NCI-H2029 treated with DMSO at 0.1 percent for 48 hours (cell line): ENCODE results near the gene USP40.

Experiments used
- DNase-seq: peaks from one replicate; lab custom pipeline; 2025; lab: John Stamatoyannopoulos, UW

Gene USP40

GRCh38 chr2:233443511-233444183, 122.9 kb downstream of the USP40 start:
- peak; percentile 45 for DNase-seq

GRCh38 chr2:233442028-233442310, 124.6 kb downstream of the USP40 start:
- no peak for DNase-seq

DNA sequence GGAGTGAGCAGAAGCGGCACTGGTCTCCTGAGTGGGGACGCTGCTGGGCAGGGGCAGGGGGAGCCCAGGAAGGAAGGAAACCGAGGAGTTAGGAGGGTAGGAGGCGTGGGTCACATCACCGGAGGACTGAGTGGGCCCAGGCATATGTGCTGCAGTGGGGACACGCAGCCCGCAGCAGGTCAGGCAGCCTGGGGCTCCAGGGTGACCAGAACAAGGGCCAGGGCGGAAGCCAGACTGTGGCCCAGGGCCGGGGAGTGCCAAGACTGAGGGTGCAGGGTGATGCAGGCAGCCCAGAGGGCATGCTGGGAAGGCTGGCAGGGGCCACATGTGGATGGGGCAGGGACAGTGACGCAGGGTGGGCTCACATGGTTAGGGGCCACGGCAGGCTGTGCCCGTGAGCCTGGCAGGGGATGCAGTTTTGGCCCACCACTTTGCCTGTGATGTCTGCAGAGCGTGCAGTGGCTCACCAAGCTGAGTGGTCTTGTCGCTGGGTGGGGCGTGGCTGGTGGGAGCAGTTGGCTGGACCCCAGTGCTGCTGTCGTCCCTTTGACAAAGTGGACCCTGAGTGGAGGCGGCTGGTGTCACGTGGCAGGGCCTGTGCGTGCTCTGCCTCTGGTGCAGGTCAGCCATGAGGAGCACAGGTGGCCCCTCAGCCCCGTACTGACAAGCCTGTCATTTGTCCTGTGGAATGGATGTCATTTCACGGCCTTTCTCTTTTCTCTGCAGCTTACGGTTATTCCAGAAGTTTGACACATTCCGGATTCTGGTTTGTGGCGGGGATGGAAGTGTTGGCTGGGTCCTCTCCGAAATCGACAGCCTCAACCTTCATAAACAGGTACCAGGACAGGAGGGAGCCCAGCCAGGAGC, 125.2 kb downstream of the USP40 start:
- DNase-seq, result no peak

DNA sequence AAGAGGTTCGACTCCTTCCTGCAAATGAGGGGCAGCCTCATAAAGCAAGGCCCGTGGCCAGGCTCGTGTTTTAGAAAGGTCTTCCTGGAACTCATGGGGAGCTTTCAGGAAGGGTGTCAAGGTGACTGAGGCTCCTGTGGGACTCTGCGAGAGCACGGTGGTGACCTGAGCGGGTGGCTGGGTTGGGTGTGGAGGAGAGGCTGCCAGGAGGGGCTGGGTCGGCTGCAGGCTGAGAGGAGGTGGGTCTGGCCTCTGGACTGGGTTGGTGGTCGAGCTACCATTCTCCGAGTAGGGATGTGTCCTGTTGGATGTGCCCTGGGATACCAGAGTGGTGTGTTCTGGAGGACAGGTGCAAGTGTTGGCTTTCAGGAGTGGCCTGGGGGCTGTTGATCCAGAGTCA, 125.9 kb downstream of the USP40 start:
- DNase-seq, result no peak

DNA sequence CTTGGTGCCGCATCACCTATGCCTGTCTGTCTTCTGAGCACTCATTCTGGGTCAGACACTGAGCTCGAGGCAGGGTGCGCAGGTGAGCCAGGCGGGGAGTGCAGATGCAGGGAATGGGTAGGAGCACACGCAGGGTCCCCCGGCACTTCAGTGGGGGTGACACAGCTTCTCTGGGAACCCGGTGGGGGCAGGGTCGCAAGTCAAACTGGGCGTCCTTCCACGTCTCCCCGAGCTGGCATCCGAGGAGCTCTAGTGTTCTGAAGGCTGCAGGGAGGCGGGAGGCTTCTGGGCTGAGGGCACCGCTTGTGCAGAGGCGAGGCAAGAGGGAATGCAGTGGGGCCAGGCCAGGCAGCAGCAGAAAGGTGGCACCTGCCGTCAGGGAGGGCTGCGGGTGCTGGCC, 126.3 kb downstream of the USP40 start:
- DNase-seq, result no peak

DNA sequence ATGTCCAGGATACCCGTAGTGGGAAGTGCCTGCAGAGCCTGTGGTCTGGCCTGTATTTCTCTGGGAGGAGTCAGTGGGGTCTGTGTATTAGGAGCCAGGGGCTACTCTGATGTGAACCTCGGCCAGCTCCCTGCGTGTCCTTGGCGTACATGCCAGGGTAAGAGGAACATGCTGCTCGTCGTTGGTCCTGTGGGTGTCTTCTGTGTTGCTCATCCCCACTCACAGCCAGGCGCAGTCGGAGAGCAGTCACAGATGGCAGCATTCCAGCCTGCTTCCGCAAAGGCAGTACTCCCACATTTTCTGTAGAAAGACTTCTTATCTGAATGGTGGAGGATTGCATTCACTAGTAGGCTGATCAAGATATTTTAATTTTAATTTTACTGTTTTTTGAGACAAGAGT, 127.4 kb downstream of the USP40 start:
- no peak for DNase-seq

DNA sequence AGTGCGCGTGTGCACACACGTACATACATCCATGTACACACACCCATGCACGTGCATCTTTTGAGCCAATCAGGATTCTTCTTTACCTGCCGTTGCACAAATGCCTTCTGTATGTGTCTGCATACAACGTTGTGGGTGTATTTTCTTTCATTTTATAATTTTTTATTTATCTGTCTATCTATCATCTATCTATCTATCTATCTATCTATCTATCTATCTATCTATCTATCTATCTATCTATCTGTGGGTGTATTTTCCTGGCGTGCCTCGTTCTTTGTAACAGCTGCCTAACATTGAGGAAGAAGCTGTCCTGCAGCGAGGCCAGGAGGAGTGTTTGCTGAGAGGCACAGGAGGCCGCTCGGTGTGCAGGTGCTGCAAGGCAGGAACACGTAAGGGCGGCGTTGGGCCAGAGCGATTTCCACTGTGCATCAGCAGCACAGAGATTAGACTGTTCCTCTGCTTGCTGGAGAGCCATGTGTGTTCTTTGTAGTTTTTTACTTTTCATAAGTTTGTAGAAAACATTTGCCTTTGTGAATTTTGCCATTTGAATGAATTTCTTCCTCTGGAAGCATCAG, 127.9 kb downstream of the USP40 start:
- DNase-seq, result no peak

- DNase-seq, result no peak
Observed at GRCh38 chr2:233437439-233437955, 129.1 kb downstream of the USP40 start.

DNA sequence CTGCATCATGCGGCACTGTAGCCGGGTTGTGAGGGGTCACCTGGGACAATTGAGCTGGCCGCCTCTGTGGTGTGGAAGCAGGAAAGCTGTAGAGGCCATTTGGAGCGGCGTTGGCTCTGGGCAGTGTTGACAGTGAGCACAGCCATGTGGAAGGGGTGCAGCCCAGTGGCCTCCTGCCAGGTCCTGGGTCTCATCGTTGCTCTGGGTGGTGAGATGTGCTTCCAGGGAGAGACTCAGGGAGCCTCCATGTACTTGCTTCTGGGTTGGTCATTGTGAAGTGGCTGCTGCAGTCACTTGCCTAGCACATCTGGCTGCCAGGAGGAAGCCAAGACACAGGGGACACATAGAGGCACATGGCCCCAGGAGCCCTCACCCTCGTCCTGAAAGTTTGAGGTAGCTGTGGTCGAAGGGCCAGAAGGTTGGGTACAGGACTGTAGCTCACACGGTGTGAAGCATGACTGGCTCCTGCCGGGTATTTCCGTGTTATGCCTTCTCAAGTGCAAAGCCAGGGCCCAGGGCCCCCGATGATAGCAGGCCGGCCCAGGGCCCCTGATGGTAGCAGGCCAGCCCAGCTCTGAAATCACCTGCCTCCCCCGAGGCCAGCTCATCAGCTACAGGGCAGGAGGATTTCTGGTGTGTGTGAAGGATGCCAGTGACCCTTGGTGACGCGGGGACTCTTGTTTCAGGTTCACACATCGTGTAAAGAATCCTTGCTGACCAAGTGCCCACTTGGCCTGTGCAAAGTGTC, 129.7 kb downstream of the USP40 start:
- no peak for DNase-seq

- no peak for DNase-seq
Observed at GRCh38 chr2:233436191-233436581, 130.4 kb downstream of the USP40 start.

- DNase-seq, result no peak
Observed at GRCh38 chr2:233435436-233436190, 131.0 kb downstream of the USP40 start.

- DNase-seq, result no peak
Observed at GRCh38 chr2:233434666-233435330, 131.8 kb downstream of the USP40 start.

DNA sequence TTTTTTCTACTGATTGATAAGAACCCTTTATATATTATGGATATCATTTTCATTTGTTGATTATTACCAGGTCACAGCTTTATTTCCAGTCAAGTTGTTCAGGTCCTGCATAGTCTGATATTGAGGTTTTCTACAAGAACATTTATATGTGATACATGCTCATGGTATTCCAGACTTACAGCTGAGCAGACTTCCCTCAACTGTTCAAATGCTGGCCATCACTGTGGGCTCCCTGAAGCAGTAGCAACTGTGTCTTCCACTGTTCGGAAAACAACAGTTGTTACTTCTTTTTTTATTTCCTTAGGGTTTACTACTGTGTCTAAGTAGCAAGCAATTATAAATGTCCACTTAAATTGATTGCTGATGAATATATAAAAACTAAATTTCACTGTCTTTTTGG, 132.8 kb downstream of the USP40 start:
- DNase-seq, result no peak

DNA sequence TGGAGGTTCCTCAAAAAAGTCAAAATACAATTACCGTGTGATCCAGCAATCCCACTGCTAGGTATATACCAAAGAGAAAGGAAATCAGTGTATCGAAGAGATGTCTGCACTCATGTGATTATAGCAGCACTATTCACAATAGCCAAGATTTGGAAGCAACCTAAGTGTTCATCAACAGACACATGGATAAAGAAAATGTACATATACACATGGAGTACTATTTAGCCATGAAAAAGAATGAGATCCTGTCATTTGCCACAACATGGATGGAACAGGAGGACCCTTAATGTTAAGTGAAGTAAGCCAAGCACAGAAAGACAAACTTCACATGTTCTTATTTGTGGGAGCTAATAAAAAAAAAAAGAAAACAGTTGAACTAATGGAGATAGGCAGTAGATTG, 133.6 kb downstream of the USP40 start:
- no peak for DNase-seq

- DNase-seq, result no peak
Observed at GRCh38 chr2:233430651-233431050, 135.9 kb downstream of the USP40 start.

DNA sequence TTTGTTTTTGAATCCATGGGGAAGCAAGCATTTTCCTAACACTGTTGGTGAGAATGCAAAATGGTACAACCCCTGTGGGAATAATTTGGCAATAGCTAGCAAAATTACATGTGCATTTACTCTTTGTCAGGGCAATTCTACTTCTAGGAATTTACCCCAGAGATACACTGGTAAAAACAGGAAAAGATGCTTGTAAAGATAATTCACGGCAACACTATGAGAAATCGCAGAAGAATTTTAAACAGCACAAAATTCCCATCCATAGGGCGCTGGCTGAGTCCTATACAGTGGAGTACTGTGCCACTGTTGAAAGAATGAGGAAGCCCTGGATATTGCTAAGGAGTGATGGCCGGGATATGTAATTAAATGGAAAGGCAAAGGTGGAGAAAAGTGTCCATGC, 136.5 kb downstream of the USP40 start:
- no peak for DNase-seq

DNA sequence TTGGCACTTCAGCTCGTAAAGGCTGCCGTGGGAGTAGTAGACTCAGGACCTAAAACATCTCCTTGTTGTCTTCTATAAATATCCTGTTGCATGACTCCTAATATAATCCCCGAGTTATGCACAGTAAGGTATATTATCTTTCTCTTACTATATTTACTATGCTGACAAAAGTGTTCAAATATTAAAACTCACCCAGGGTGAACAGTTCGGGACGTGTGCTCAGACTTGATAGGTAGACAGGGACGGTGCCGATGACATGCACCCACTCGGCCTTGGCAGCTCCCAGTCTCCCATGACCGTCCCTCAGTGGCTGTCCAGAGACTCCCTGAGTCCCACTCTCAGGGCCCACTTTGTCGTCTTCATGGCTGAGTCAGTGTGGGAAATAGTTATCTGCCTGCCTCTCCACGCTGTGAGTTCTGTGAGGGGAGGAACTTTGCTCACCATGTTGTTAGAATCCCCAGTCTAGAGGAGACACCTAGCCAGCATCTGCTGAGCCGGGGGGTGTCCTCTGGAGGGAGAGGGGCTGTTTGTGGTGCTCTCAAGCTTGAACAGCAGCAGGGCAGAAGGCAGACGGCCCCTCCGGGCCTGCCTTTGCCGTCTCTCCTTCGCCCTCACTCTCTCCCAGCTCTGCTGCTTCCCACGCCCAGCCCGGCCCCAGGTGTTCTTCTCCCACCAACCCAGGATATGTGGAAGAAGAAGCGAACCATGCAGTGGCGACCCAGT, 137.2 kb downstream of the USP40 start:
- DNase-seq, result no peak

DNA sequence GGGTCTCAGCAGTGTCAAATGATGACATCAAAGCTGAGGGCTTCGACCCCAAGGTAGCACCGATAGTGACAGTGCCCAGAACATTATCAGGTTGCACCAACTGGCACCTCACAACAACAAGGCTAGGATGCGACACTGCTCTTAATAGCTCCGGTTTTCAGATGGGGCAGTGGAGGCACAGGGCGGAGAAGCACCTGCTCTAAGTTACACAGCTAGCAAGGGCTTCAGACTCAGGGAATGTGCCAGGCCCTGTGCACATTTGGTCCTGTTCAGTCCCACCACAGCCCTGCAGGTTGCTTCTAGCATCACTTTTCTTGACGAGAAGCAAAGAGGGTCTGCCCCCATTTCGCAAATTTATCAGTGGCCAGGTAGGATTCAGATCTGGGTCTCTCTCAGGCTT, 138.1 kb downstream of the USP40 start:
- DNase-seq, result no peak

GRCh38 chr2:233428008-233428407, 138.6 kb downstream of the USP40 start:
- no peak for DNase-seq

- DNase-seq, result no peak
Observed at GRCh38 chr2:233426619-233427342, 139.8 kb downstream of the USP40 start.
